GM08714 (cell line): Measurements from ENCODE around the gene ZMIZ1.

Source experiments
- H3K4me3 ChIP-seq: fragments of 200-500 bp; sonication (Bioruptor generic); 2 replicates; pipeline ENCODE4 v1.5.1; 2014; ENCODE audit warnings: mild to moderate bottlenecking, low read length, inconsistent platforms
- ZNF274 ChIP-seq: IDR thresholded peaks from 2 replicates; pipeline ENCODE4 v1.6.1; 2012; ENCODE audit warnings: mild to moderate bottlenecking, low read depth, low read length

The ZMIZ1 gene

DNA sequence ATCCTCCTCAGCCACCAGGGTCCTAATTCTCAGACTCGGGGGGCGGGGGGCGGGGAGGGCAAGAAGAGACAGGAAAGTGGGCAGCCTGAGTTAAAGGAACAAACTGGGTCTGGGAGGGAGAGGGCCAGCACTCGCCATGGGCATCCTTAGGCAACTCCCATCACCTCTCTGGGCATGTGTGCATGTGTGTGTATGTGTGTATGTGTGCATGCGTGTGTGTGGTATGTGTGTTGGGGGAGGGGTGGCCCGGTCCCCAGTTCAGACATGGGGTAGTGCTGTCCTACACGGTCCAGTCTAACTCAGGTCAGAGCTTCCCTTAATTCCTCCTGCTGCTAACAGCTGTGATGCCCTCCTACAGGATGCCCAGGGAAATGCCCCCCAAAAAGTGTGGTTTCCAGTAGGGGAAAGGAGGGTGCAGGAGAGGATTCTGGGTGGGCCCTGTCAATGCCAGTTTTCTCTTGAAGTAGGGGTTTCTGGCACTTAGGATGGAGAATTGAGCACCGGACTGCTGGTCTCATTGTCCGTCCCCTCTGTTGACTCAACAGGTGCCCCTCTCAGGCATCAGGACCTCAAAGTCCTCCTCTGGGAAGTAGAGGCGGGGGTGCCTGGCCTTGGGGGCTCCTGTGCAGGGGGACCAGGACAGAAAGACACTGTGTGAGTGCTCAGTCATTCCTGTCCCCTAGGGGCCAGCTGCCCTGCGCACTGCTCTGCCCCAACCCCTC lies 15.1 kb upstream of the ZMIZ1 start:
- H3K4me3 ChIP-seq = no peak overlapping the region
- TF ChIP-seq ZNF274 = no peak

DNA sequence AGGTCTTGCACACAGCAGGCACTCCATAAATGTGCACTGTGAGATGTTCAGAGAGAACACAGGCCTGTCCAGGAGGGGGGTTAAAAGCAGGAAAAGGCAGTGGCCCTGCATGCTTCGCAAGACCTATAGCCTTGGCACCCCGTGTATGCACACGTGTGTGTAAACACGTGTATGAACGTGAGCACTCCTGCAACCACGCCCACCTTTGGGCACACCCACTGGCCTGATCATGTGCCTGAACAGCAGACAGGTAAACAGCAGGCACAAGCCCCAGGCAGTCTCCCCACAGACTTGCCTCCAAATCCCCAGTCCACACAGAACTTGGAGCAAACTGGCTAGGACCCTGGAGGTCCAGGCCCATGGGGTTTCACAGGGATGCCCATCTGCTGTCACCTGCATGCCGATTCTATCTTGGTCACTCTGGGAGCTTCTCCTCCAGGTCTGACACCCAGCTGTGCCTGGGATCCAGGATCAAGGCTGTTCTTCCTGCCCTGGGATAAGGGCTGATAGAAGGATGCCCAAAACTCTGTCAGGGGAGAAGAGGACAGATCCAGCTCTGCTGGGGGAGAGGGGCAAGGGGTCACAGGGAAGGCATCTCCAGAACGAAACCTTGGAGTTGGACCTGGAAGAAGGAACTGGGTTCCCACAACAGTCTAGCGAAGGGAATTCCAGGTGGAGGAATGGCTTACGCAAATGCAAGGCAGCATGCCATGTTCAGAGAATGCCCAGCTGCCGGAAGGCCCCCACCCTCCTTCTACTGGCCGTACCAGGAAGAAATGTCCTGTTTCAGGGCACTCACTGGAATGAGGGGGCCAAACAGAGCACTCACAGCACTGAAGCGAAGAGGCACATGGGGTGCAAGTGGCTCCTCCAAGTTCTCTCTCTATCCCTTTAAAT lies 14.3 kb upstream of the ZMIZ1 start:
- no peak overlapping the region for H3K4me3 ChIP-seq
- TF ChIP-seq ZNF274 = no peak

DNA sequence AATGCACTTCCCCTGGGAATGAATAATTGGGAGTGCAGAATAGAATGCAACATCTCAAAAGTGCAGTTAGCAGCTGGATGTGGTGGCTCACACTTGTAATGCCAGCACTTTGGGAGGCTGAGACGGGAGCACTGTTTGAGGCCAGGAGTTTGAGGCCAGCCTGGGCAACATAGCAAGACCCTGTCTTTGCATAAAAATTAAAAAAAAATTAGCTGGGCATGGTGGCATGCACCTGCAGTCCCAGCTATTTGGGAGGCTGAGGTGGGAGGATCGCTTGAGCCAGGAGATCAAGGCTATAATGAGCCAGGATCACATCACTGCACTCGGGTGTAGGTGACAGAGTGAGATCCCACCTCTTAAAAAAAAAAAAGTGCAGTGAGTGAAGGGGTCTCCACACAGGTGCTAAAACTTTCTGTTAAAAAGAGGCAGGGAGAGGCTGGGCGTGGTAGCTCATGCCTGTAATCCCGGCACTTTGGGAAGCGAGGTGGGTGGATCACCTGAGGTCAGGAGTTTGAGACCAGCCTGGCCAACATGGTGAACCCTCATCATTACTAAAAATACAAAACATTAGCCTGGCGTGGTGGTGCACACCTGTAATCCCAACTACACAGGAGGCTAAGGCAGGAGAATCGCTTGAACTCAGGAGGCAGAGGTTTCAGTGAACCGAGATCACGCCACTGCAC lies 13.5 kb upstream of the ZMIZ1 start:
- TF ChIP-seq ZNF274 = no peak
- H3K4me3 ChIP-seq = no peak overlapping the region

DNA sequence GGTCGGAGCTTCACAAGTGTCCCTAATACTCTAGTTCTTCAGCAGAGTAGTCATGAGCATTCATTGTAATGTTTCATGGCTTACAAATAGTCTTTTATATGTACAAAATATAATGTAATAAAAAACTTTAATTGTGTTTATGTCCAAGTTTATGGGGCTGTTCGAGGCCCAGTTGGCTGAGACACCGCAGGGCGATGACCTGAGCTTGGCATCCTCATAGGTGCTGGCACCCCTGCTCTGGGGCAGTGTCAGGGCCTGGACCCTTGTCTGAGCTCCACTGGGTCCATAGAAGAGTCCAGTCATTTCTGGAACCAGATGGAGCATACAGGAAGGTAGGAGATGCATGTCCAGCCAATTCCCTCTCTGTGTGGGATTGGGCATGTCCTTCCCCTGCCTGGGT lies 12.9 kb upstream of the ZMIZ1 start:
- H3K4me3 ChIP-seq = no peak overlapping the region
- TF ChIP-seq ZNF274 = no peak

DNA sequence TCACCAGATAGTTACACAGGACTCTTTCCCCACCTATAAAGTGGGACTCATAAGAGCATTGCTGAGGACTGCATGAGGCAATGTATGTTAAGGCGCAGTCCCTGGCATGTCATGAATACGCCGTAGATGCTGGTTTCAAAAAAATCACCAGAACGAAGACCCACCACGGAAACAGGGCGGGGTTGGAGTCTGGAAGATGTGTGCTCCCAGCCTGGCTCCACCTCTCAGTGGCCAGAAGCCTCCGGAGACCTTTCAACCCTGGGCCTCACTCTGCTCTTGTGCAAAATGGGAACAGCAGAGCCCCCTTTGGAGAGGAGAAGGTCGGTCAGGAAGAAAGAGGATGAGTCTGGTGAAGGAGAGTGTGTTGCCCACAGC lies 12.4 kb upstream of the ZMIZ1 start:
- no peak for TF ChIP-seq ZNF274
- H3K4me3 ChIP-seq = no peak overlapping the region

DNA sequence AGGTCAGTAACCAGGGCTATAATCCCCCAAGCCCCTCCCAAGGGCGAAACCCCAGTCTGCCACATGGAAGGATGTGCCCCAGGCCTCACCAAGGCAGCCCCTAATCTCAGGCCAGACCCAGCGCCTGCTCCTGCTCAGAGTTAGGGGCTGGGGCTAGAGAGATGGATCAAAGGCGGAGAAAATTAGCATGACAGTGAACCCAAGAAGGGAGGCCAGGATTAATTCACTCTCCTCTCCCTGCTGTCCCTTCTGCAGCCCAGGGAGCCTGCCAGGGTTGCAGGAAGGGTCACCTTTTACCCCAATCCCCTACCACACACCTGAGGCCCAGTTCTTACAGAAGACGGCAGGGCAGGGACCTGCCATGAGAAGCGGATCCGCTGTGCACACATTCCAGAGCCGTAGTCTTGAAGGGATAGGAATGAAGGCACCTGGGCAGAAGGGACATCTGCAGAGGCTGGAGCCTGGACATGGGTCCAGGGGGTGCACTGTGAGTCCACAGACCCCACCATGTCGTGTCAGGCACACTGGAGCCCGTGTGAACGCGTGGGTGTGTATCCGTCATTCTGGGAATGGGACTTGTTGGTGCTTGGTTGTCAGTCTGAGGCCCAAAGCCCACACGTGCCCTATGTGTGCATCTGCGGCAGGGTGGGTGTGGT lies 11.9 kb upstream of the ZMIZ1 start:
- H3K4me3 ChIP-seq = no peak overlapping the region
- TF ChIP-seq ZNF274 = no peak

DNA sequence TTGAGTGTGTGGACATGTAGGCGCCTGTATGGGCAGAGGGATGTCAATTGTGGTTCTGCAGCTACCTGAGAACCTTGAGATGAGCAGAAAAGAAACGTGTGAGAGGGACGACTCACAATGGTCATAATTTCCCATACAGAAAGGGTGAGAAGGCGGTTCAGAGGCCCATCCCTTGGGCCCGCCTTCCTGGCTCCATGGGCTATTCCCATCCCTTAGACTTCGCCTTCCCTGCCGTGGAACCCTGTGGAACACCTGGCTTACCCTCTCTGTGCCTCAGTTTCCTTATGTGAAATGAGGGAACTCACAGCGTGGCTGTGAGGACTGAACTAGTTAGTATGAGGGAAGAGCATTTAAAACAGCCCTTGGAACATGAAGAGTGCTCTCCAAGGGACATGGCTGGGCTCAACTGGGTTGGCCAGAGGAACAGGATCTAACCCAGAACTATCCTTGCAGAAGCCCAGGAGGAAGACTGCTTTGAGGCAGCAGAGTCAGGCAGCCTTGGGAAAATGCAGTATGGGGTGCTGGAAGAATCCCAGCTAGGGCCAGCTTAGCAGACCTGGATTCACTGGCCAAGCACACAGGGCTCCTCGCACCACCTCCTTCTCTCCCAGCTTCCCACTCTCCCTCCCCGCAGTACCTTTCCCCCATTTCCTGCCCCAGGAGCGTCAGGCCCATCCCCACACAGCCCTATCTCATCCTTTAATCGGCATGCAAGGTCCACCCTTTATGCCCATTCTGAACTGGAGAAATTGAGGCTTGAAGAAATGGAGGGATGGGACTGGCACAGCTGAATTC lies 11.1 kb upstream of the ZMIZ1 start:
- TF ChIP-seq ZNF274 = no peak
- no peak overlapping the region for H3K4me3 ChIP-seq

DNA sequence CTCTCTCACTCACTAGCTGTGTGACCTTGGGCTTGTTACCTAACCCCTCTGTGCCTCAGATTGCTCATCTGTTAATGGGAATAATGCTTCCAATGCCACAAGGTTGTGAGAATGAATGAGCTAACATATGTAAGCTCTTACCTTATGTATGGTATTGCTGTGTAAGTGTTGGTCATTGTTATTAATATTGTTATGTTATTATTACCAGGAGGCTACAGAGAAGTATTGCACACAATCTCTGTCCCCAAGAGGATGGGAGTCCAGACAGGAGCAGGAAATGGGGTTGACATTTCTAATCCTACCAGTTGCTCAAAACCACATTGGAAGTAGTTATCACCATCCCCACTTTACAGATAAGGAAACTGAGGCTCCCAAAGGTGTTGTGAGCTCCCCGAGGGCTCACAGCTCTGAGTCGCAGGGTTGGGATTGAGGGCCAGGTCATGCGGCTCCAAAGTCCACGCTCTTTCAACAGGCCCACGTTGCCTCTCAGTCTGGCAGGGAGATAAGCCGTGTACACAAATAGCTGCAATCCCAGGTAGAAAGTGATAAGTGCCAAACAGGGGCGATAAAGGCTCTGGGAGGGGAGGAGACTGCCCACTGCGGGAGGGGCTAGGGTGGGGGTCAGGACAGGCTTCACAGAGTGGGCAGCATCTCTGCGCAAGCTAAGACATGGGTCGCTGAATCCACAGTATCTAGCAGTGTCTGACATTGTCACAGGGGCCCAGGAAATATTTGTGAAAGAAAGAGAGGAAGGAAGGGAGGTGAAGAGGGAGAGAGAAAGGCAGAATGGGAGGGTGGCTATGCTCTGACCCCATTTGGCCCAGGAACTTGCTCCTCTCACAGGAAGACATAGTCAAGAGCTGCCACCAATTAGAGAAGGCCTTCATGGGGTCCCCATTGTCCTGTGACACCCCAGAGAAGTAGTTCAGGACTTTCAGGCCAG lies 9.6 kb upstream of the ZMIZ1 start:
- TF ChIP-seq ZNF274 = no peak
- H3K4me3 ChIP-seq = no peak overlapping the region

DNA sequence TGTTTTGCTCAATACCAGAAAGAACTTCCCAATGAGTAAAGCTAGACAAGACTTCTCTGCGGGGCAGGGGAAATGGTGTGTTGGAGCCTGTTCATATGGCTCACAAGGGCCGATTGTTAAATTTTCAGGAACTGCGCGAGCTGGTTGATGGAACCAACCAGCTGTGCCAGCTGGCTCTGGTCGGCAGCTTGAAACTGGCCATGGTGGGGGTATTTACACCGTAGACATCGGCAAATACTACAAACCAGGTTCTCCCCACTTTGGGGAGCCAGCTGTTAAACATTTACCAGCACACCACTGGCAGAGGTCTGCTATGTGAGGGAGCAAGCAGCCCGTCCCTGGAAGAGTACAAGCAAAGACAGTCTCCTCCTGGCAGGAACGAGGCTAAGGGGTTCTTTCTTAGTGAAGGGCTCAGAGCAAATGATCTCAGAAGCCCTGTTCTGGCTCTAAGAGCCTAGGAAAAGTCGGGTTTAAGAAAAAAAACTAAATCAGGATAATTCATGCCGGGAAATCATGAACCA lies 8.8 kb upstream of the ZMIZ1 start:
- H3K4me3 ChIP-seq = no peak overlapping the region
- TF ChIP-seq ZNF274 = no peak

DNA sequence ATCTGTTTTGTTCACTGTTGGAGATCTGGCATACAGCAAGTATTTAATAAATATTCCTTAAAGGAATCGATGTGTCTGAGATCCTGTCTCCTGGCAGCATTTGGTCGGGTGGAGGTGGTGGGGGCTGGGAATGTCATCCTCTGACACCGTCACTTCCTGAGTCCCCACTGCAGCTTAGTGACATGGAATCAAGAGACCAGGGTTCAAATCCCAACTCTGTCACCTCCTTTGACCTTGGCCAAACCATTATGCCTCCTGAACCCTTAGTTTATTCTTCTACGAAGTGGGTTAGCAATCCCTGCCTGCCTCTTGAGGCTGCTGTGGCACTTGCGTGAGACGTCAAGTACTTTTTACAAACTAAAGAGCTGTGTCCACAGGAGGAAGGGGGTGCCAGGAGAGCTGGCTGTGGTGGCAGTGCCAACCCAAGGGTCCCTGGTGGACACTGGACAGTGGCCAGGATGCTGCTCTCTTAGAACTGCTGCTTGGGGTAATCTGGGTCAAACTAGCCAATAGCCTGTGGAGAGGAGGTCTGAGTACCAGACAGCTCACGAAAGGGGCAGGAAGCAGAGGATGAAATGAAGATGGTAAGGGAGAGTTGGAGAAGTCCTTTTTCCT lies 8.0 kb upstream of the ZMIZ1 start:
- no peak overlapping the region for H3K4me3 ChIP-seq
- no peak for TF ChIP-seq ZNF274

DNA sequence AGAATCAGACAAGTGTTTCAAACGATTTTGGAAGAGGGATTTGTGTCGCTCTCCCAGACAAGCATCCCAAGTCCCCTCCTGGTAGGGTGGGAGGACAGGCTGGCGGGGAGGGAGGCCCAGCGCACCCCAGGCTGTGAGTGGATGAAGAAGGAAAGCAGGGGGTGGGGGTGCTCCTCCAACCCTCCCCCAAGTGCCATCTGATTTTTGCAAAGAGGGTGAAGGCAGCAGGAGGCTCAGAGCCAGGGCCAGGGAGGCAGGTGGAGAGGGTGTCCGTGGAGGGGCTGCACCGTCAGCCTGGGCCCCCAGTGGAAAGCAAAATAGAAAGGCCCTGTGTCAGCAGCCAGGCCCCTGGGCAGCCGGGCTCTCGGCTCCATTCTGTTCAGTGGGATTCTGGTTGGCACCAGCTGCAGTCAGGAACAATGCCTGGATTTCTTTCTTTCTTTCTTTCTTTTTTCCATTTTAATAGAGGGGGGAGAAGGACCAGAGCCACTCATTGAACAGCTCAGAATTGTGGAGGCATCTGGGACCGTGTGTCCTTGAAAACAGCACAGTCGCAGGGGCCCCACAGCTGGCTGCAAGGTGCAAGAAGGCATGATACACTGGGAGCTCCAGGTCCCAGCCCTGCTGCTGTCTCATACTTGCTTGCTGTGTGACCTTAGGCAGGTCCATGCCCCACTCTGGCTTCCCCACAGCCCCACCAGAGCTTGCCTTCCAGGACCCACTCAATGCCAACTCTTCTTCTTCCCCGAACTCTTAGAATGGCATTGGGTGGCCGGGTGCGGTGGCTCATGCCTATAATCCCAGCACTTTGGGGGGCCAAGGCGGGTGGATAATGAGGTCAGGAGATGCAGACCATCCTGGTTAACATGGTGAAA lies 7.1 kb upstream of the ZMIZ1 start:
- TF ChIP-seq ZNF274 = no peak
- no peak overlapping the region for H3K4me3 ChIP-seq
